ENCODE measurements around the gene CENPC.
"Not testable (repeated sequence)": the region's sequence is repeated elsewhere in the genome, so short reads cannot be mapped to it uniquely, and the experiment has no call there.

GRCh38 chr4:67452846-67453205 lies 92.5 kb downstream of the CENPC start:
- not testable (repeated sequence) for TF ChIP-seq CTCF (IDR thresholded peaks at IDR 0.05; ENCODE audit: poor library complexity, severe bottlenecking); EP300 (conservative IDR thresholded peaks at IDR 0.05; ENCODE audit: poor library complexity, severe bottlenecking); POLR2AphosphoS5 (IDR thresholded peaks at IDR 0.05)
